ENCODE results near the gene PAX4. TPM values are rescaled to one million over a fixed set of nuclear protein-coding genes. Genes with fewer than 3 reads are reported as not detected.

PAX4 gene
- total and polyA plus RNA-seq, 8 donors, result 0.09 to 0.42 (median 0.21) TPM; not detected in 5

DNA sequence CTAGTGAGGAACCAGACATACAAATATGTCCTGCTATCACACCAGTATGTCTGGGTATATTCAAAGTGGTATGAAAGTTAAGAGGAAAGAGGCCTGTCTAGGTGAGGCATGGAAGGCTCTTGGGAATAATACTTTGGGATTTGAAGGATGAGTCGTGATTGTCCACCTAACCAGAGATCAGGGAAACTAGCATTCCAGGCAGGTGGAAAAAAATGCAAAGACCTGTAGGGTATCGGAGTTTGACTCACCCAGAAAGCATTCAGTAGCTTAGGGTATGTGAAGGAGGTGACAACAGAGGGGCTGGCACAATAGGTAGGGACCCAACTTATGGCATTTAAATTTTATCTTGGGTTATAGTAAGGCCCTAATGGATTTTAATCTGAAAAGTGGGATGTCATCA is 31.6 kb downstream of the PAX4 start:
- intact Hi-C loops (cut with DNase I), result loop anchor here in 1 of 3 donors (5.0 kb wide), 1 partner anchor 199 kb away; no protein-coding TSS in a partner anchor
- H3K27ac ChIP-seq, result no peak overlapping the region

DNA sequence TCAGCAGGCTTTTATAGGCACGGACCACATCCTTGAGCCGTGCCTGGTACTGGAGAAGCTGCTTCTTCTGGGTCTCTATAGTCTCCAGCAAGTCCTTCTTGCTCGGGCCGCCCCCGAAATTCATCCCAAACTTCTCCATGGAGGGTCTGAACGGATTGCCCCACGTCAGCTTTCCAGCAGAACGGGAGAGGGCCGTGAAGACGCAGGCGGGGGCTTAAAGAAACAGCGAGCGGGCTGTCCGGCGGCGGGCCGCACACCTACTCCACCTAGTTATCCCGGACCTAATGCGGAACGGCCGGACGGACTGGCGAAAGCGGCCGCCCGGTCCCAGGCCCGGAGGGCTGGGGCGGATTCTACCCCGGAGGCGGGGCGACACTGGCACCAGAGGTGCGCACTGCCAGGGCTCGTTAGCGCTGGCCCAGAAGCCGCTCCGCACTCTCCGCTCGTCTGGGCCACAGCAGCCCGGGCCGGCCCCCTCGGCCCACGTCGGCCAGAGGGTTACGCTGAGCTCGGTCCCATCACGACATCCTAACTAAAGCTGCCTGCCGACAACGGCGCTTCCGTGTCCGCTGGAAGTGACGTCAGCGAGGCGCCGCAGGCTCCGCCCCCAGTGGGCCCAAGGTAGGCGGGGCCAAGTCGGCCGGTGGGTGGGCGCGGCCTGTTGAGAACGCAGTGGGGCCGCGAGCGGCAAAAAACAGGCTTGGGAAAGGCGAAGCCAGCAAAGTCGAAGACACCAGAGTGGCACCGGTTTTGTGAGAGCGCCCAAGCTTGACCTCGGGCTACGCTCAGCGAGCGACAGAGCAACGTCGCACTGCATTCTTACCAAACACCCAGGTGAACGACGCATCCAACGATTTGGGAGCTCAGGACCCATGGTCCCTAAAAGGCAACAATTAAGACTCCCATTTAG is 32.6 kb downstream of the PAX4 start, which contains the start of gene GCC1:
Gene GCC1 (minus strand): TSS at position 553 of the 910 bp plus-strand sequence. CDS start 414 bp downstream, at position 139.
- Histone ChIP-seq H3K9me3 (no peaks in the 10 kb centered on the region), H3K27me3 (no peaks in the 10 kb centered on the region), H3K36me3 (peaks cover 0 to 13% (median 9%) of the 10 kb centered on the region in 3 donors), H3K4me1 (peaks cover 20 to 39% (median 22%) of the 10 kb centered on the region in 3 donors), H3K27ac (peak within 1 kb of the TSS; percentile 79 to 88 (median 85)), H3K4me3 (peak within 1 kb of the TSS; percentile 56 to 97 (median 82))
- 1 to 3% methylated on average over 77 to 78 of the region's 78 CpGs for WGBS, 2 donors
- TF ChIP-seq, protein P1, sequence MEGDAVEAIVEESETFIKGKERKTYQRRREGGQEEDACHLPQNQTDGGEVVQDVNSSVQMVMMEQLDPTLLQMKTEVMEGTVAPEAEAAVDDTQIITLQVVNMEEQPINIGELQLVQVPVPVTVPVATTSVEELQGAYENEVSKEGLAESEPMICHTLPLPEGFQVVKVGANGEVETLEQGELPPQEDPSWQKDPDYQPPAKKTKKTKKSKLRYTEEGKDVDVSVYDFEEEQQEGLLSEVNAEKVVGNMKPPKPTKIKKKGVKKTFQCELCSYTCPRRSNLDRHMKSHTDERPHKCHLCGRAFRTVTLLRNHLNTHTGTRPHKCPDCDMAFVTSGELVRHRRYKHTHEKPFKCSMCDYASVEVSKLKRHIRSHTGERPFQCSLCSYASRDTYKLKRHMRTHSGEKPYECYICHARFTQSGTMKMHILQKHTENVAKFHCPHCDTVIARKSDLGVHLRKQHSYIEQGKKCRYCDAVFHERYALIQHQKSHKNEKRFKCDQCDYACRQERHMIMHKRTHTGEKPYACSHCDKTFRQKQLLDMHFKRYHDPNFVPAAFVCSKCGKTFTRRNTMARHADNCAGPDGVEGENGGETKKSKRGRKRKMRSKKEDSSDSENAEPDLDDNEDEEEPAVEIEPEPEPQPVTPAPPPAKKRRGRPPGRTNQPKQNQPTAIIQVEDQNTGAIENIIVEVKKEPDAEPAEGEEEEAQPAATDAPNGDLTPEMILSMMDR (IDR thresholded peaks at IDR 0.05), result no peak
- FAIRE-seq (no peak), ATAC-seq (peak; percentile 61 to 86 (median 78)), DNase-seq (peak; percentile 86 to 98 (median 93))
- intact Hi-C loops (cut with DNase I), result loop anchor here in 1 of 3 donors (5.0 kb wide), 1 partner anchor 198 kb away; no protein-coding TSS in a partner anchor

More for the DNA sequence above, 31.6 kb downstream of the PAX4 start:
- H3K36me3 ChIP-seq, result peaks cover 3 to 22% (median 10%) of the 10 kb centered on the region in 3 donors
- no peaks in the 10 kb centered on the region for H3K9me3 ChIP-seq
- no peak for DNase-seq
- 92 to 94% methylated on average over 2 of the region's 2 CpGs for WGBS, 2 donors
- no peaks in the 10 kb centered on the region for H3K27me3 ChIP-seq
- H3K4me1 ChIP-seq, result peaks cover 20 to 39% (median 22%) of the 10 kb centered on the region in 3 donors
- ATAC-seq, result no peak
- no peak for FAIRE-seq
- peak overlapping the region in 1 of 4 donors; percentile 72 for H3K4me3 ChIP-seq
- TF ChIP-seq, protein P1 (IDR thresholded peaks at IDR 0.05), result no peak

DNA sequence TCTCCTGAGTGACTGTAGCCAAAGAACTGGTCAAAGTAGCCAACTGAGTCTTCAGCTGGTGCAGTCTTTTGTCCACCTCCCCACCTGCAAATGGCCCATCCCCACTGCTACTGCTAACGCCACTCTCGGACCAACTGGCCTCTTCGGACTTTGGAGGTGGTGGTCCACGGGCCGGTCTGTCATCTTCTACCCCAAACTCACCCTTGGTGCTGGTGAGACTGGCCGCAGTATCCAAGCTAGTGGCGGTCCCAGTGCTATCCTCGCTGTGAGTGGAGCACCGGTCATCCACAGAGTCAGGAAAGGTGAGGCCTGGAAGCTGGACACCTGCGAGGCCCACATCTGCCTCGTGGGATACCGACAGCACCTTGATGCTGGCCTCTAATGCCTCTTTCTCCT is 33.3 kb downstream of the PAX4 start:
- FAIRE-seq (no peak), DNase-seq (peak in 1 of 6 donors; percentile 62)
- intact Hi-C loops (cut with DNase I), result loop anchor here in 1 of 3 donors (5.0 kb wide), 1 partner anchor 197 kb away; no protein-coding TSS in a partner anchor

DNA sequence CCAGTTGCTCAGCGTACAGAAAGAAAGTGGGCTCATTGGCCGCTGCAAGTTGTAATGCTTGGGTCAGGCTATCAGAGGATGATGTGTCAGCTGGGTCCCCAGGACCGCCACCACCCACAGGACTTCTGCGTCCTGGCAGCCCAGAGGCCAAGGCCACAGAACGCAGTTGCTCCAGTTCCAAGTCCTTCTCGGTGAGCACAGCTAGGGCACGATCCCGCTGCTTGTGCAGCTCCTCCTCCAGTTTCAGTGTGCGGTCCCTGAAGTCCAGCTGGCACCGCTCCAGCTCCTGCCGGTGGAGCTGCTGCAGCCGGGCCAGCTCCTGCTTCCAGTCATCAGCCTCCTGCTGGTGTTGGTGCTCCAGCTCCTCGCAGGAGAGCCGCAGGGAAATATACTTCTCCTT is 35.6 kb downstream of the PAX4 start:
- intact Hi-C loops (cut with DNase I), result no loop called here

More for the DNA sequence above, 33.3 kb downstream of the PAX4 start:
- no peaks in the 10 kb centered on the region for H3K9me3 ChIP-seq
- H3K4me1 ChIP-seq, result peaks cover 15 to 33% (median 15%) of the 10 kb centered on the region in 3 donors
- no peaks in the 10 kb centered on the region for H3K27me3 ChIP-seq
- WGBS, 2 donors, result 12 to 15% methylated on average over 12 of the region's 12 CpGs
- no peak for ATAC-seq
- H3K4me3 ChIP-seq, result peak overlapping the region; percentile 56 to 97 (median 82)
- TF ChIP-seq, protein P1 (IDR thresholded peaks at IDR 0.05), result no peak
- peaks cover 0 to 9% (median 9%) of the 10 kb centered on the region in 3 donors for H3K36me3 ChIP-seq
- peak overlapping the region in 3 of 4 donors; percentile 79 to 88 (median 85) for H3K27ac ChIP-seq

More for the DNA sequence above, 35.6 kb downstream of the PAX4 start:
- Histone ChIP-seq H3K9me3 (no peaks in the 10 kb centered on the region), H3K4me3 (peak overlapping the region in 1 of 4 donors; percentile 9), H3K4me1 (peaks cover 11 to 22% (median 15%) of the 10 kb centered on the region in 3 donors), H3K27ac (no peak overlapping the region), H3K36me3 (peaks cover 0 to 9% (median 9%) of the 10 kb centered on the region in 3 donors), H3K27me3 (no peaks in the 10 kb centered on the region)
- TF ChIP-seq, protein P1 (IDR thresholded peaks at IDR 0.05), result no peak
- ATAC-seq (no peak), DNase-seq (peak; percentile 38 to 89 (median 62)), FAIRE-seq (no peak)
- WGBS, 2 donors, result 37 to 41% methylated on average over 14 of the region's 14 CpGs

Measured in pancreas (tissue), 10 donors.